Activated CD4-positive, alpha-beta T cell treated with anti-CD3 and anti-CD28 coated beads for 36 hours (primary cell): ENCODE measurements around the gene B3GNT7. TPM values are rescaled to one million over a fixed set of nuclear protein-coding genes. Genes with fewer than 3 reads are reported as not detected.
"Not testable (repeated sequence)": the region's sequence is repeated elsewhere in the genome, so short reads cannot be mapped to it uniquely, and the experiment has no call there.

Source experiments
- ATAC-seq: fragments of 200-7000 bp; cut with Tn5 transposase; one replicate; pipeline ENCODE4 v1.10.0; 2021; ENCODE audit warnings: mild to moderate bottlenecking, moderate library complexity
- CTCF ChIA-PET: fragments of 350-600 bp; sonication (Branson Sonifier 250); formaldehyde crosslinking; loops from one replicate; lab custom pipeline; 2021; ENCODE audit warnings: antibody characterized with exemption; lab: Charles Lee
- POLR2A ChIA-PET: fragments of 350-600 bp; sonication (Branson Sonifier 250); formaldehyde crosslinking; loops from one replicate; lab custom pipeline; 2021; ENCODE audit warnings: antibody characterized with exemption, inconsistent platforms; lab: Charles Lee
- DNase-seq: peaks from one replicate; pipeline ENCODE4 v3.0.0-alpha.2; 2020
- H3K27ac Mint-ChIP-seq: one replicate; pipeline ENCODE4 v1.8.0; 2021; ENCODE audit warnings: mixed read lengths
- H3K27me3 Mint-ChIP-seq: one replicate; pipeline ENCODE4 v1.8.0; 2021; ENCODE audit warnings: mixed read lengths
- H3K36me3 Mint-ChIP-seq: one replicate; pipeline ENCODE4 v1.8.0; 2021; ENCODE audit warnings: low read depth, mixed read lengths
- H3K4me1 Mint-ChIP-seq: one replicate; pipeline ENCODE4 v1.8.0; 2021; ENCODE audit warnings: mixed read lengths
- H3K4me3 Mint-ChIP-seq: one replicate; pipeline ENCODE4 v1.8.0; 2021; ENCODE audit warnings: mild to moderate bottlenecking, moderate library complexity, mixed read lengths
- H3K9me3 Mint-ChIP-seq: one replicate; pipeline ENCODE4 v1.8.0; 2021; ENCODE audit warnings: low read depth, mixed read lengths
- intact Hi-C, 2 experiments: fragments of 100-400 bp; cut with DNase I in 1 of 2; cut with micrococcal nuclease in 1 of 2; formaldehyde crosslinking; loops; one replicate each; pipeline versions ENCODE4 v1.14.2 to v1.15.1; 2022 to 2024; cut with DNase I, micrococcal nuclease
- total RNA-seq, 2 experiments: library from RNA; stranded (reverse); gene quantifications; one replicate each; pipeline ENCODE4 v1.2.3, GENCODE V29; 2021

Gene B3GNT7
- total RNA-seq, 2 experiments from 2014 or later = not detected

- peaks cover 14% of the 10 kb centered on the region for H3K4me1 Mint-ChIP-seq
- intact Hi-C loops = no loop called here
- no peak overlapping the region for H3K27ac Mint-ChIP-seq
- peaks cover 18% of the 10 kb centered on the region for H3K27me3 Mint-ChIP-seq
- ChIA-PET POLR2A (no interaction called here), CTCF (interaction anchor here (1.2 kb wide), 1 partner anchor 12 kb away, joined by 4 read pairs; no protein-coding TSS in a partner anchor)
- no peak for DNase-seq
- no peak overlapping the region for H3K4me3 Mint-ChIP-seq
- H3K9me3 Mint-ChIP-seq = no peaks in the 10 kb centered on the region
- no peaks in the 10 kb centered on the region for H3K36me3 Mint-ChIP-seq
- no peak for ATAC-seq
These were observed 3.1 kb downstream of the B3GNT7 start for GRCh38 chr2:231398585-231398984.

GRCh38 chr2:231399046-231399852 lies 3.7 kb downstream of the B3GNT7 start:
- DNase-seq (no peak), ATAC-seq (no peak)
- Mint-ChIP-seq H3K4me1 (peaks cover 11% of the 10 kb centered on the region), H3K27ac (no peak overlapping the region), H3K4me3 (no peak overlapping the region), H3K36me3 (no peaks in the 10 kb centered on the region), H3K27me3 (peaks cover 16% of the 10 kb centered on the region), H3K9me3 (no peaks in the 10 kb centered on the region)
- POLR2A ChIA-PET = no interaction called here
- intact Hi-C loops = no loop called here
- CTCF ChIA-PET = interaction anchor here (0.9 to 1.2 kb wide), 2 partner anchors 11 to 53 kb away, joined by 3 to 4 read pairs; no protein-coding TSS in a partner anchor

GRCh38 chr2:231399853-231400680 lies 4.6 kb downstream of the B3GNT7 start:
- H3K9me3 Mint-ChIP-seq = no peaks in the 10 kb centered on the region
- no peak for DNase-seq
- ChIA-PET POLR2A (no interaction called here), CTCF (interaction anchor here (0.6 to 1.4 kb wide), 5 partner anchors 13 to 296 kb away, joined by 3 read pairs; no protein-coding TSS in a partner anchor)
- H3K4me1 Mint-ChIP-seq = peaks cover 9% of the 10 kb centered on the region
- intact Hi-C loops = no loop called here
- ATAC-seq = no peak
- no peak overlapping the region for H3K27ac Mint-ChIP-seq
- H3K36me3 Mint-ChIP-seq = no peaks in the 10 kb centered on the region
- H3K27me3 Mint-ChIP-seq = peaks cover 8% of the 10 kb centered on the region
- no peak overlapping the region for H3K4me3 Mint-ChIP-seq

GRCh38 chr2:231400681-231401080 lies 5.2 kb downstream of the B3GNT7 start:
- H3K36me3 Mint-ChIP-seq, ATAC-seq, intact Hi-C loops, H3K9me3 Mint-ChIP-seq, H3K27me3 Mint-ChIP-seq, H3K27ac Mint-ChIP-seq, H3K4me3 Mint-ChIP-seq, POLR2A ChIA-PET, DNase-seq: not testable (repeated sequence)
- peaks cover 12% of the 10 kb centered on the region for H3K4me1 Mint-ChIP-seq
- CTCF ChIA-PET = interaction anchor here (0.6 to 1.4 kb wide), 3 partner anchors 12 to 297 kb away, joined by 3 read pairs; no protein-coding TSS in a partner anchor

- CTCF ChIA-PET = interaction anchor here (0.6 to 1.4 kb wide), 3 partner anchors 12 to 297 kb away, joined by 3 read pairs; no protein-coding TSS in a partner anchor
- DNase-seq, ATAC-seq, POLR2A ChIA-PET, H3K27me3 Mint-ChIP-seq, H3K9me3 Mint-ChIP-seq, H3K27ac Mint-ChIP-seq, intact Hi-C loops, H3K4me3 Mint-ChIP-seq, H3K36me3 Mint-ChIP-seq: not testable (repeated sequence)
- peaks cover 16% of the 10 kb centered on the region for H3K4me1 Mint-ChIP-seq
These were observed 5.6 kb downstream of the B3GNT7 start for GRCh38 chr2:231401101-231401500.

GRCh38 chr2:231403421-231404182 lies 8.1 kb downstream of the B3GNT7 start:
- H3K27ac Mint-ChIP-seq, DNase-seq, H3K27me3 Mint-ChIP-seq, ATAC-seq, H3K9me3 Mint-ChIP-seq, H3K36me3 Mint-ChIP-seq, H3K4me3 Mint-ChIP-seq, POLR2A ChIA-PET: not testable (repeated sequence)
- peaks cover 14% of the 10 kb centered on the region for H3K4me1 Mint-ChIP-seq
- intact Hi-C loops = loop anchor here in 1 of 2 experiments (2.0 kb wide), 1 partner anchor 107 kb away; no protein-coding TSS in a partner anchor
- CTCF ChIA-PET = interaction anchor here (0.6 to 1.9 kb wide), 2 partner anchors 29 to 177 kb away, joined by 3 to 8 read pairs; no protein-coding TSS in a partner anchor

- H3K27ac Mint-ChIP-seq, DNase-seq, H3K27me3 Mint-ChIP-seq, POLR2A ChIA-PET, H3K9me3 Mint-ChIP-seq, ATAC-seq, H3K36me3 Mint-ChIP-seq, H3K4me3 Mint-ChIP-seq: not testable (repeated sequence)
- CTCF ChIA-PET = interaction anchor here (0.6 to 1.9 kb wide), 3 partner anchors 10 to 177 kb away, joined by 3 to 8 read pairs (median 4); no protein-coding TSS in a partner anchor
- H3K4me1 Mint-ChIP-seq = peaks cover 14% of the 10 kb centered on the region
- intact Hi-C loops = loop anchor here in 1 of 2 experiments (2.0 kb wide), 1 partner anchor 107 kb away; no protein-coding TSS in a partner anchor
These were observed 8.7 kb downstream of the B3GNT7 start for GRCh38 chr2:231404183-231404578.

GRCh38 chr2:231405601-231406367 lies 10.3 kb downstream of the B3GNT7 start:
- H3K36me3 Mint-ChIP-seq, H3K9me3 Mint-ChIP-seq, POLR2A ChIA-PET, ATAC-seq, H3K27ac Mint-ChIP-seq, H3K4me3 Mint-ChIP-seq, H3K27me3 Mint-ChIP-seq: not testable (repeated sequence)
- CTCF ChIA-PET = interaction anchor here (0.6 to 3.3 kb wide), 13 partner anchors 9 to 418 kb away, joined by 3 to 15 read pairs (median 3); no protein-coding TSS in a partner anchor
- peaks cover 14% of the 10 kb centered on the region for H3K4me1 Mint-ChIP-seq
- peak; percentile 52 for DNase-seq
- intact Hi-C loops = loop anchor here in 1 of 2 experiments (1.0 to 2.0 kb wide), 2 partner anchors 109 to 178 kb away; no protein-coding TSS in a partner anchor

GRCh38 chr2:231407686-231408085 lies 12.2 kb downstream of the B3GNT7 start:
- ATAC-seq, H3K36me3 Mint-ChIP-seq, H3K27ac Mint-ChIP-seq, intact Hi-C loops, DNase-seq, POLR2A ChIA-PET, H3K4me3 Mint-ChIP-seq, H3K9me3 Mint-ChIP-seq: not testable (repeated sequence)
- Mint-ChIP-seq H3K4me1 (peaks cover 20% of the 10 kb centered on the region), H3K27me3 (peaks cover 14% of the 10 kb centered on the region)
- CTCF ChIA-PET = interaction anchor here (0.7 to 3.3 kb wide), 9 partner anchors 9 to 304 kb away, joined by 3 to 15 read pairs (median 3); no protein-coding TSS in a partner anchor

GRCh38 chr2:231408304-231408703 lies 12.8 kb downstream of the B3GNT7 start:
- intact Hi-C loops, ATAC-seq, H3K27ac Mint-ChIP-seq, POLR2A ChIA-PET, H3K36me3 Mint-ChIP-seq, DNase-seq, H3K9me3 Mint-ChIP-seq, H3K4me3 Mint-ChIP-seq: not testable (repeated sequence)
- Mint-ChIP-seq H3K27me3 (peaks cover 16% of the 10 kb centered on the region), H3K4me1 (peaks cover 20% of the 10 kb centered on the region)
- CTCF ChIA-PET = interaction anchor here (0.7 to 3.3 kb wide), 6 partner anchors 8 to 304 kb away, joined by 3 to 15 read pairs (median 3); no protein-coding TSS in a partner anchor
